T-helper 2 cell (primary cell): ENCODE measurements around the gene PIM3.
A peak's percentile ranks its signal among the peaks of the same experiment; 100 is the strongest.

Source experiments
- DNase-seq, 5 experiments: peaks; one replicate each; pipeline versions ENCODE4 v3.0.0 to v3.0.0-alpha.2; 2012 to 2022

Gene PIM3

GRCh38 chr22:49943771-49944398 is 16.7 kb upstream of the PIM3 start:
- no peak for DNase-seq

DNA sequence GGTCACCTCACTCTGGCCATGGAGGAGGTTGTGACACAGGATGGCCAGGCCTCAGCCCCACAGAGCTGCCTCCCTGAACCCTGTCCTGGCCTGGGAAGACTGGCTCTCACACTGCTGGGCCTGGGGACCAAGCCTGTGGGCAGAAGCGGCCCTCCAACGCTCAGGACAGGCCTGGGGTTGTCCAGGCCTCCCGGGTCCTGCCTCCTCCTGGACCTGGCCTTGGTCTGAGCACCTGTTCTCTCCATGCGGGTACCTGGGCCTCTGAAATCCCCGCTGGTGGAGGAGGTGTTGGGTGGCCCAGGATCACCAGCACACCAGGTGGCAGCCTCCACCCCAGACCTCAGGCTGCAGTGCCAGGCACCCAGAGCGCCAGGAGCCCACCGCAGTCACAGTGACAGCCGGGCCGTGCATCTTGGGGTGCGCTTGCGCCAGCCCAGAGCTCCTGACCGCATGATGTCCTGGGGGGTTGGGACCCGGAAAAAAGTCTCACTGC is 16.1 kb upstream of the PIM3 start:
- DNase-seq, result no peak

DNA sequence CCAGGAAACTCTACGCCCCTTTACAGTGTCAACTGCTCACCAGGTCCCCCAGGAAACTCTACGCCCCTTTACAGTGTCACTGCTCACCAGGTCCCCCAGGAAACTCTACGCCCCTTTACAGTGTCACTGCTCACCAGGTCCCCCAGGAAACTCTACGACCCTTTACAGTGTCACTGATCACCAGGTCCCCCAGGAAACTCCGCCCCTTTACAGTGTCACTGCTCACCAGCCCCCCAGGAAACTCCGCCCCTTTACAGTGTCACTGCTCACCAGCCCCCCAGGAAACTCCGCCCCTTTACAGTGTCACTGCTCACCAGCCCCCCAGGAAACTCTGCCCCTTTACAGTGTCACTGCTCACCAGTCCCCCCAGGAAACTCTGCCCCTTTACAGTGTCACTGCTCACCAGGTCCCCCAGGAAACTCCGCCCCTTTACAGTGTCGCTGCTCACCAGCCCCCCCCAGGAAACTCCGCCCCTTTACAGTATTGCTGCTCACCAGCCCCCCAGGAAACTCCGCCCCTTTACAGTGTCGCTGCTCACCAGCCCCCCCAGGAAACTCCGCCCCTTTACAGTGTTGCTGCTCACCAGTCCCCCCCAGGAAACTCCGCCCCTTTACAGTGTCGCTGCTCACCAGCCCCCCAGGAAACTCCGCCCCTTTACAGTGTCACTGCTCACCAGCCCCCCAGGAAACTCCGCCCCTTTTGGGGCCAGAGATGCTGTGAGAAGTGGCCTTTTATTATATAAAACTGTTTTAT is 15.4 kb upstream of the PIM3 start:
- DNase-seq, result peak in 3 of 5 experiments; percentile 54 to 90 (median 60)

- DNase-seq, result no peak
Measured at GRCh38 chr22:49946612-49947295, 13.8 kb upstream of the PIM3 start.

DNA sequence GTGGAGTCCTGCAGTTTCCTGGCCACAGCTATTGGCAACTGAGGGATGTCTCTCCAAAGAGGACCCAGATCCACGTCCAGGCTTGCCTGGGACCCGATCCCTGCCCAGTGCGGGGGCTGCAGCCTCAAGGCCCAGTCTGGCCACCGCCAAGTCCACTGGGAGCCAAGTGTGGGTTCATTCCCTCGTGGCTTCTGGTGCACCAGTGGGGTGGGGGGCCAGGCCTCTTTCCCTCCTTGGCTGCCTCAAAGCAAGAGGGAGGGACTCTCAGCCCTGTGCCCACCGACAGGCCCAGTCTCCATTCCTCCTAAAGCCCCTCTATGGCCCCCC is 13.3 kb upstream of the PIM3 start:
- no peak for DNase-seq

GRCh38 chr22:49948116-49948957 is 12.2 kb upstream of the PIM3 start:
- DNase-seq, result no peak

DNA sequence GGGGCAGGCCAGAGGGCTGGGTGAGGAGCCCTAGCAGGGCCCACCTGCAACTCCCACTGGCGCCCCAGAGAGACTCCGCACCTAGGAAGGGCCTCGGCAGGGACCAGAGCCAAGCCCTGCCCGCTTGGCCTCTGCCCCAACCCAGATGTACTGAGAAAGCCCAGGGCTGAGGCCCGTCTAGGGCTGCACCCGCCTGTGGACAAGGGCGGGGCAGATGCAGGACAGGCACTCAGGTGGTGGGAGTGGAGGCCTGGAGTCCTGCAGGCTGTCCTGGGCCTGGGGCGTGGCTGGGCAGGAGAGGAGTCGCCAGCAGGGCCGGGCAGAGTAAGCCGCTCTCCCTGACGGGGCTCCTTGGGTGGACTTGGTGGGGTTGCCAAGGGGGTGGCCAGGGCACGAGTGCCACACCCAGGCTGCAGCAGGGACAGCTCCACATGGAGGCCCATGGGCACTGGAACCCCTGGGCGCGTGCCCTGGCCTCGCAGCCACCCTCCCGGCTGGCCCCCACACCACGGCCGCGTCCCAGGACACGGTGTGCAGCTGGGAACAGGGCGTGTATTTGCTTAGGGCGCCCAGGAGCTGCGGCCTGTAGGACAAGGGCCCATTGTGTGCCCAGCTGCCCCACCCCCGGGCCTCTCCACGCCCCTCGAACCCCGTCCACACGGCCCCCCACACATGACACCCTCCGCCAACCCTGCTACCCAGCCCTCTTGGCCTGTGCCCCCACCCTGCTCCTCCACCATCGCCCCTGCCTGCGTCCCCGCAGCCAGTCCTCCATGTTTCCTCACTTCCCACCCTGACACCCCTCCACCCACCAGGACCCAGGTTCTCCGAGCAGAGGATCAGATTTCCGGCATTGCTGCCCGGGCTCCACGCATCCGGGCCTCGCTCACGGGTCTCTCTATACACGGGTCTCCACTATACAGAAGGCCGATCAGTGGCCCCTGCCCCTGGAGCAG is 11.3 kb upstream of the PIM3 start:
- DNase-seq, result no peak

GRCh38 chr22:49949914-49950292 is 10.7 kb upstream of the PIM3 start:
- no peak for DNase-seq

DNA sequence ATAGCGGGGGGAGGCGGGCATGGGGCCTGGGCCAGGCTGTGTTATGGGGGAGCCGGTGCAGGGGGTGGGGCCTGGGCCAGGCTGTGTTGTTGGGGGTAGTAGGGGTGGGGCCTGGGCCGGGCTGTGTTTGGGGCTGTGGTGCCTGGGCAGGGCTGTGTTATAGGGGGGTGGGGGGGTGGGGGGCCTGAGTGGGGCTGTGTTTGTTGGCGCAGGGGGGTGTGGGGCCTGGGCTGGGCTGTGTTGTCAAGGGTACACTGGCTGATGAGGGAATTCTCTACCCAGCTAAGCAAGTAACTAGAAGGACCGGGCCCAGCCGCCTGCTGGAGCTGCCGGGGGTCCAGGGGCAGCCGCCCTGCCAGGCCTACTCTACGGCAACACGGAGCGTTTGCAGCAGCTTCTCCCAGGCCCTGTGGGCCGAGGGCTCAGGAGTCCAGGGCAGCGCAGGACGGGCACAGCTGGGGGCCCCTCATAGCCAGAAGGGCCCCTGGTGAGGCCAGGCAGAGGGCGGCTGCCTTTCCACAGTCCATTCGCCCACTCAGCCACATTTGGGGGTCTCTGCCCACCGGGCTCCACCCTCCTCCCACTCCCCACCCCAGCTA is 10.1 kb upstream of the PIM3 start:
- DNase-seq, result no peak

GRCh38 chr22:49951000-49951677 is 9.4 kb upstream of the PIM3 start:
- DNase-seq, result no peak

DNA sequence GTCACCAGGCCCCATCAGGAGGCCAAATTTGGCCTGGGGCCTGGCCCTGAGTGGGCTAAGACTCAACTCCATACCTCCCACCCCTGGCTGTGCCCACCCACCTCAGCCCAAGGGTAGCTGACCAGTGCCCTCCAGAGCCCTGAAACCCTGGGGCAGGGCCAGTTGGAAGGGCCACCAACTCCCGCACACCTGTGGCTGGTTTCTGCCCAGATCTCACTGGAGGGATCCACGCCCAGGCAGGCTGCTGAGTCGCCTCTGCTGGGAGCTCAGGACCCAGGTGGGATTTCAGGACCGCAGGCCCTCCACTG is 8.9 kb upstream of the PIM3 start:
- no peak for DNase-seq

DNA sequence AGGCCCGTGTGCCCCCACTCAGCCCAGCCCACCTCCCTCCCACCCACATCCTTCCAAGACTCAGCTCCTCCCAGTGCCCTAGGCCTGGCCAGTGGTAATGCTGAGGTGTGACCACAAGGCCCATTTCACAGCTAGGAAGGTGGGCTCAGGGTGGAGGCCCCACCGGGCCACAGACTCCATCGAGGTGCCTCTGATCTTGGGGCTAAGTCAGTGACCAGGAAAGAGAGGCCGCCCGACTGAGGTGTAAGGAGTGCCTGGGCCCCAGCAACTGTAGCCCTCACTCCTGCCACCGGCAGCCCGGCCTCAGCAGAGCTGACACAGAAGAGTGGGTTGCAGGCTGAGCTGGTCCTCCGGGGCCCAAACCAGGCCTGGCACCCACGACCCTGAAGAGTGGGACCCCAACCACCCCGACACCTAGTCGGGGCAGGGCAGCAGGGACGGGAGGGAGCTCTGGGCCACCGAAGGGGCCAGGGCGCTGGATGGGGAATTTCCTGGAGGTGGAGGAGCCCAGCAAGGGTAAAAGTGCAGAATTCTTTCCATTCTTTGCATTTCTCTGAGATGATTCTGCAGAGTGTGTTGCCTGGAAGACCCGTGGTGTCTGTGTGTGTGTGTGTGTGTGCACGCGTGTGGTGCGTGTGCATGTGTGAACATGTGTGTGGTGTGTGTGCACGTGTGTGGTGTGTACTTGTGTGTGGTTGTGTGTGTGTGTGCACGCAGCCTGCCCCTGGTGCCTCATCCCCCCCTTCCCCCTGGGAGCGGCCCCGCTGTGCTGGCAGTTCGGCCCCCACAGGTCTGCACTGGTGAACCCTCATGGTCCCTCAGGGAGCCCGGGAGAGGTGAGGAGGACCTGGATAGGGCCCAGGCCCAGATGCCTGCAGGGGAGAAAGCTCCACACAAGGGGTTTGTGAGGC is 8.3 kb upstream of the PIM3 start:
- no peak for DNase-seq

DNA sequence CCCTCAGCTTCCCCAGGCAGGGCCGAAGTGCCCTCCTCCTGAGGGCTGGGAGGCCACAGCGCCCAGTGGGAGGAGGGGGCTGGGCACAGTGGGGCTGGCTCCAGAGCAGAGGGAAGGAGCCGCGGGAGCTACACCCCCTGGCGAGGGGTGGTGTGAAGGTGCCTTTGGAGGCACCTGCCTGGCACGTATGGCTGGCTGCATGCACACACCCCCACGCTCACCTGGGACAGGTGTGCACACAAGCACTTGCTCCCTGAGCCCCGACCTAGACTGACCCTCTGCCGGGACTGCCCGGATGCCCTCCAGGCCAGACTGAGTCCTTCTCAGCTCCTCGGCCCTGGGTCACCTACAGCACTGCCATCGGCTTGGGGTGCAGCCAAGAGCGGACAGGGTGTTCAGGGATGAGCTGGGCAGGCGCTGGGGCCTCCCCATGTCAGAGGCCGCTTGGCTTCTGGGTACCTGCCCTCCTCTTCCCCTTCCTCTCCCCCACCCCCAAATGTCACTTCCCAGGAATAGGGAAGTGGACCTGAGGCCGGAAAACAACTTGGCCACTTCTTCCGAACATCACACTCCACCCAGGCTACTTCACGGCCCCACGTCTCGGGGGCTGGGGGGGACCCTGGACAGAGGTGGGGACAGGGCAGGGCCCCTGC is 7.4 kb upstream of the PIM3 start:
- DNase-seq, result no peak

DNA sequence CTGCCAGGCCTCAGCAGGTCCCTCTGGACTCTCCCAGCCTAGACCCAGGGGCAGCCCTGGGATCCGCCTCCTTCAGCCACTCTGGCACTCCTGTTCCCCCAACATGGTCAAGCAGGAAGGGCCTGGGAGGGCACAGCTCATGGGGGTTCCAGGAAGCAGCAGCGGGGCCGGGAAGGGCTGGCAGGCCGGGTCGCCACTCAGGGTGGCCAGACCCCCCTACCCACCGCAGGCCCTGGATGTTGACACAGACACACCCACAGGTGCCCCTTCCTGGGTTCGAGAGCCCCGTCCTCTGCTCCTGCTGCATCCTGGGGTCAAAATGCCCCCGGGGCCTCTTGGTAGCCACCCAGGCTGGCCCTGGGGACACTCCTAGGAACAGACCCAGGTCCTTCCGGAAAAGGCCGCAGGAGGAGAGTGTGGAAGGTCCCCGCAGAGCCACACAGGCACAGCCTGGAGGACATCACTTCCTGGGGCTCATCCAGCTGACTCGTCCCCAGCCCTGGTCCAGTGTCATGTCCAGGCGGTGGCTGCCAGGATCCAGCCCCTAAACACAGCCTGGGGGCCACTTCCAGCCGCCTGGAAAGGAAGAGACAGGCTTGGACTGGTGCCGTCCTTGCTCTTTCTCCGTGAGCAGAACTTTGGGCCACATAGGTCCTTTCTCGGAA is 6.8 kb upstream of the PIM3 start:
- DNase-seq, result no peak

- no peak for DNase-seq
Measured at GRCh38 chr22:49954354-49954753, 6.2 kb upstream of the PIM3 start.

DNA sequence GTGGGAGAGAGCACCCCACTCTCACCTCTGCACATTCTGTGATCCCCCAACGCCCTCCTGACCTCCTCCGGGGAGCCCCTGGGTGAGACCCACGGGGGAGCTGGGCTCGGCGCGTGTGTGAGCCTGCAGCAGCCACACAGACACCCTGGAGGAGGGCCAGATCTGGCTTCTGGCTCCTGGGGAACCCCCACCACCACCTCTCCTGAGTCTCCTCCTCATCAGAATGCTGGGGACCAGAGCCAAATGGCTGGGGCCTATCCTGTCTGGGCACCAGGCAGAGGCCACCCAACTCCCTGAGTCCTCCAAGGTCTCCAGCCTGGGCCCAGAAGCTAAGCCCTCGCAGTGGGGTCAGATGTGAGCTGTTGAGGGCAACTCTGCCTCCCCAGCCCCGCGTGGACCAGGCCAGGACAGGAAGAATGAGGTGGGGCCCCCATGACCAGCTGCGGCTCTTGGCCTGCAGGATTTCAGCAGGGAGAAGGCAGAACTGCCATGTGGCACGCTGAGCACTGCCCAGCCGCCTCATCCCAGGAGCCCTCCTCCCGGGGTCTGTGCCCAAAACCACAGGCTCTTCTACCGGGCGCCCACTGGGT is 5.5 kb upstream of the PIM3 start:
- no peak for DNase-seq

- no peak for DNase-seq
Measured at GRCh38 chr22:49955581-49956417, 4.8 kb upstream of the PIM3 start.

- DNase-seq, result no peak
Measured at GRCh38 chr22:49956418-49956770, 4.2 kb upstream of the PIM3 start.
